ENCODE measurements around the gene CRB2.

CRB2 gene

DNA sequence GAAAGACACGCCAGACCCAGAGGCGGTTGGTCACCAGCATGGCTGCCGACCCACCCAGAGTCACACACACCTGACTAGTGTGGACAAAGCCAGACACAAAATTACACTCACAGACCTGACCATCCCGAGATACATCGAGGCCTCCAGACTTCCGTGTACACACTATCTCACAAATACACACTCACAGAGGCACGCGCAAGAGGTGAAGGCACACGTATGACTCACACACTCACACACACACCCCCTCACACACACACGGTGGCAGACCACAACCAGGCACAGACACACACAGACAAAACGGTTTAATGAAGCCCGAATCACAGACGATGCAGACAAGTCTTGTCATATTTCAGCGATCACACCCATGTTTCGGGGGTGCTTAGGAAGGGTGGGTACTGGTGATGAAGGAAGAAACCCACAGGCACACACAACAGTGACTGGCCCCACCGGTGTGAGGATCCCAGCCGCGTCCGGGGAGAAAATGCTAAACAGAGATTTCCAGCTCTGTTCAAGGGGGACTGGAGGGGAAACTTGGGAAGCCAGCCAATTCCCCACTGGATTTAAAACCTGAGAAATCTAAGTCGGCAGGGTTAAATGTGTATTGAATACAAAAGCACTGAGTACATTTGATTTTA is 51.3 kb downstream of the CRB2 start:
- no peak overlapping the region for H3K4me3 Mint-ChIP-seq
- no peaks in the 10 kb centered on the region for H3K27me3 Mint-ChIP-seq
- no peak overlapping the region for H3K27ac Mint-ChIP-seq
- no peak for DNase-seq
- no peaks in the 10 kb centered on the region for H3K9me3 Mint-ChIP-seq
- ATAC-seq (replicated peaks), result no peak
- H3K36me3 Mint-ChIP-seq (ENCODE audit: insufficient read depth), result peaks cover 3% of the 10 kb centered on the region
- H3K4me1 Mint-ChIP-seq (ENCODE audit: low read depth in 2 of 2), result peaks cover 0 to 5% of the 10 kb centered on the region in 2 donors

DNA sequence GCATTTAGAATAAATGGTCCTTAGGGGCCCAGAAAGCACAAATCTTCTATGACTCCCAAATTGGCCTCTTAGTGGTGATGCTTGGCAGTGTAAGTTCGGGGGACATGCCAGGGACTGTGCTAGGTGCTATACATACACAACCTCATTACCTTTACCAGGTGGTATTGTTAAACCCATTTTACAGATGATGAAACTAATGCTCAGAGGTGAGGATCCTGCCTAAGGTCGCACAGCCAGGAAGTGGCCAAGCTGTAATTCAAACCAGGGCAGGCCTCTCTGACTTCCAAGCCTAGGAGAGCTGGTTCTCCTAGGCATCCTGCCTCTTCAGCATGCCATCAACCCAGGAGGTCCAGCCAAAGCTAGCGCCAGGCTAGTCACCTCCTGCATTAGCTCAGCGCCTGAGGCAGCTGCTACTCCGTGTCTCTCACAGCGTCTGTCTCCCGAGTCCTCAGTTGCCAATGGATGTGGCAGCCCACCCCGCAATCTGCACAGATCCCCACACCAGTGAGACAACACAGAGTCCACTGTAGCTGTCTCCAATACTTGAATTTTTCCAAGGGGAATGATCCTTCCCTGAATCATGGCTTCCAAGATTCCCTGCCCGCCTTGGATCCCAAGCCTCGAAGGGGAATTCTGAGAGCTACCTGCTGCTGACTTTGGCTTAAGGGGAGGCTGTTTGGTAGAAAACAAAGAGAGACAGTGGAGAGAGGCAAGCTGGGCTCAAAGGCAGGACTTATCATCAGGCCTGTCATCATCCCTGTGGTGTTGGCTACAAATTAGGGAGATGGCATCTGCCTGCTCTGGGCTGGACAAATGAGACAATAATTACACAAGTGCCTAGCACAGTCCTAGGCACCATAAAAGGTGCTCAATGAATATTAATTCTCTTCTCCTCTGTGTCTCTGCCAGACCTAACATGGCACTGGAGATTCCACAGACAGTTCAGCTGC is 52.6 kb downstream of the CRB2 start:
- DNase-seq, result no peak
- no peak for ATAC-seq (replicated peaks)
- Mint-ChIP-seq H3K27me3 (no peaks in the 10 kb centered on the region), H3K36me3 (ENCODE audit: insufficient read depth) (no peaks in the 10 kb centered on the region), H3K9me3 (no peaks in the 10 kb centered on the region), H3K27ac (peak overlapping the region in 1 of 2 donors; percentile 41), H3K4me1 (ENCODE audit: low read depth in 2 of 2) (peaks cover 0 to 5% of the 10 kb centered on the region in 2 donors), H3K4me3 (no peak overlapping the region)

DNA sequence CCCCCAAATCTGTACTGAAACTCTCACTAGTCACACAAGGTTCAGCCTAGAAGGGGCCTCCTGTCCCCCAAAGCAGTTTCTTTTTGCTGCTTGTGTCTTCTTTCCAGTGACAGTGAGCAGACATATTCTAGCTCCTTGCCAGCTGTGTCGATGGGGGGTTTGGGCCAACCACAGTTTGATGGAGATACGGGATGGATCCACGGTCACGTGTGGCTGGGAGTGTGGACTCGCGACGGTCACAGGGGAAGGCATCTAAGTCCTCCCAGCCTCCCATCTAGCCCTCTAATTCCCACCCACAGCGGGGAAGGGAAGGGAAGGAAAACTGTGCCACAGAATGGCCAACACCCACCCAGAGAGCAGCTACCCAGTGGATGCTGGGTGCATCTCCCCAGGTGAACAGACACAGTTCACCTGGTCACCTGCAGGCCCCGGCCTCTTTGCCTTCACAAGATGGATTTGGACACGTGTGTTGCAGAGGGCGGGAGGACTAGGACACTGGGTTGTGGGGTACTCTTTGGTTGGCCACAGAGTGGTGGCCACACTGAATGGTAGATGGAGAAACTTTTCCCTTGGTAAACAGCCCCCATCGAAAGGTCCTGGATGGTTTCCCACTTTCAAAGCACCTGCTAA is 54.4 kb downstream of the CRB2 start:
- Mint-ChIP-seq H3K27ac (no peak overlapping the region), H3K36me3 (ENCODE audit: insufficient read depth) (peaks cover 4% of the 10 kb centered on the region), H3K4me3 (no peak overlapping the region)

DNA sequence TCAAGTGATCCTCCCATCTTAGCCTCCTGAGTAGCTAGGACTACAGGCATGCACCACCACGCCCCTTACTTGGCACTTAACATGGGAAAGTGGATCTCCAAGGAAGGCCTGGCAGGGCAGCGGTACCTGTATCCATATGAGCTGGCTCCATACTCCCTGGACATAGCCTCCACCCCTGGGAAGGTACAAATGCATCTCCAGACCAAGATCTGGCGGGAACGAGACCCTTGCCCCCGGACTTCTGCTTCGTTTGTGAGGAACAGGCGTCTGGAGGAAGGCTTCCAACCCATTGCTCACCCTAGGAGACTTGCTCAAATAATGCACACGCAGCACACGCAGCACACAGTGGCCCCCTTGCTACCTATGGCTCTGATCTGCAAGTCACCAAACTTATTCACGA is 55.2 kb downstream of the CRB2 start:
- ATAC-seq (replicated peaks) (no peak), DNase-seq (no peak)
- Mint-ChIP-seq H3K4me3 (no peak overlapping the region), H3K27me3 (no peaks in the 10 kb centered on the region), H3K27ac (peak overlapping the region in 1 of 2 donors; percentile 55), H3K9me3 (no peaks in the 10 kb centered on the region), H3K36me3 (ENCODE audit: insufficient read depth) (peaks cover 4% of the 10 kb centered on the region), H3K4me1 (ENCODE audit: low read depth in 2 of 2) (peaks cover 0 to 5% of the 10 kb centered on the region in 2 donors)

More for the DNA sequence above, 54.4 kb downstream of the CRB2 start:
- Mint-ChIP-seq H3K9me3 (no peaks in the 10 kb centered on the region), H3K4me1 (ENCODE audit: low read depth in 2 of 2) (peaks cover 0 to 5% of the 10 kb centered on the region in 2 donors), H3K27me3 (no peaks in the 10 kb centered on the region)
- DNase-seq, result no peak
- no peak for ATAC-seq (replicated peaks)

DNA sequence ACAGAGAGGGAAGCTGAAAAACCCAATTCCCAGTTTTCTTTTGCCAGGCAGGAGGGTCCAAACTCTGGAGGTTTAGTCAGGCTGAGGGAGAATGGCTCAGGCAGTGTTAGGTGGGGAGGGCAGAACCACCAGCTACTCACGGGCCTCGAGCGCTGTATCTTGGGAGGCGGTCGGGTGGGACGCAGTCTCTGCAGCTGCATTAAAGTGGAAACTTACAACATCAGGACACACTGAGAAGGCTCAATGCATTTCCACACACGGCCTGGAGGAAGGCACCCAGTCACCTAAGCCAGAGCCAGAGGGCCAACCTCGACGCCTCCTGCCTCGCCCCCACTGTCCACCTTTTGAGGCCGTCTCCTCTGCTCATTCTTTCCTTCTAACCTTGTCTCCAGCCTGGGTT is 55.6 kb downstream of the CRB2 start:
- Mint-ChIP-seq H3K9me3 (no peaks in the 10 kb centered on the region), H3K4me3 (no peak overlapping the region), H3K4me1 (ENCODE audit: low read depth in 2 of 2) (peaks cover 0 to 4% of the 10 kb centered on the region in 2 donors), H3K27ac (peak overlapping the region in 1 of 2 donors; percentile 64), H3K36me3 (ENCODE audit: insufficient read depth) (peaks cover 4% of the 10 kb centered on the region), H3K27me3 (no peaks in the 10 kb centered on the region)
- DNase-seq (no peak), ATAC-seq (replicated peaks) (no peak)

DNA sequence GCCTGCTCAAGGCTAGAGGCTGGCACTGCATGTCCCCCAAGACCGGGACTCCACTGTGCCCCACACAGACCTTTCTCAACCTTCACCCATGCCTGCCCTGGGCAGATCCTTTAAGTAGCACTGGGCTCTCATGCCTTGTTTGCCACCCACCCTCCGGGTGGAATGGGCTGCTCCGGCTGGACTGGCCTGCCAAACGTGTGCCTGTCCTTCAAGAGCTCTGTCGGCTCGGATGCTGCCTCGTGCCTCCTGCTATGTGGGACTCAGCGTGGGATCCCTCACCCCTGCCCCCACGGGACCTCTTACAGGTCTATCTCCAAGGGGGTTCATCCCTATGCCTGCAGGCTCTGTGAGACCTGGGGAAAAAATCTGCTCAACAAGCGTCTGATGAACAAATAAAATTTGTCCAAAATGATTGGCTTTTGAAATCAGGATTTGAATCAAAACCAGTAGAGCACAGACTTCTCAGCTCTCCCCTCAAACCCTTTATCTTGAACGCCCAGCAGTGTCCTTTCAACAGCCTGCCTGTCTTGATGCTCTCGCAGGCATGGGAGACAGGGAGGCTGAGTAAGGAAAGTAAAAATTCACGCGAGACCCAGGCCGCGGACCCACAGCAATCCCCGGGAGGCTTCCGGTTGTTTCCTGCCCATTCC is 56.3 kb downstream of the CRB2 start:
- H3K27me3 Mint-ChIP-seq, result no peaks in the 10 kb centered on the region
- DNase-seq (no peak), ATAC-seq (replicated peaks) (no peak)
- no peaks in the 10 kb centered on the region for H3K9me3 Mint-ChIP-seq
- peak overlapping the region in 1 of 2 donors; percentile 64 for H3K27ac Mint-ChIP-seq
- H3K4me1 Mint-ChIP-seq (ENCODE audit: low read depth in 2 of 2), result peaks cover 0 to 3% of the 10 kb centered on the region in 2 donors
- H3K36me3 Mint-ChIP-seq (ENCODE audit: insufficient read depth), result peaks cover 4% of the 10 kb centered on the region
- H3K4me3 Mint-ChIP-seq, result no peak overlapping the region

DNA sequence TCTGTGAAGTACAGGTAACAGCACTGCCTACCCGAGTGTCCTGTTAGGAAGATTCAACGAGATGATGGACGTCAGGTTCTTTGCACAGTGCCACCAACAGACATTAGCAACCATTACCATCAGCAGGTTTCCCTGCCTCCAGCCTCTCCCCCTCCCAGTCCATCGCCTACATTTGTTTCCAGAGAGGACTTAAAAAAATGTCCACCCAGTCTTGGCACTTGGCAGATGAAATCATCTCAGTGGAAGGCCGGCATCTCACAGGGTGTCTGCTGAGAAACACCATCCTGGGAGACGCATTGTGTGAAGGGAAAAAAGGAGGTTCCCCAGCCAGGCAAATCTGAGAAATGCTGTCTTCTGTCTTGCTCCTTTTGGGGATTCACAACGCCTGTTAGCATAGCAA is 58.2 kb downstream of the CRB2 start:
- Mint-ChIP-seq H3K27ac (peak overlapping the region in 1 of 2 donors; percentile 62), H3K4me1 (ENCODE audit: low read depth in 2 of 2) (no peaks in the 10 kb centered on the region), H3K4me3 (no peak overlapping the region)

DNA sequence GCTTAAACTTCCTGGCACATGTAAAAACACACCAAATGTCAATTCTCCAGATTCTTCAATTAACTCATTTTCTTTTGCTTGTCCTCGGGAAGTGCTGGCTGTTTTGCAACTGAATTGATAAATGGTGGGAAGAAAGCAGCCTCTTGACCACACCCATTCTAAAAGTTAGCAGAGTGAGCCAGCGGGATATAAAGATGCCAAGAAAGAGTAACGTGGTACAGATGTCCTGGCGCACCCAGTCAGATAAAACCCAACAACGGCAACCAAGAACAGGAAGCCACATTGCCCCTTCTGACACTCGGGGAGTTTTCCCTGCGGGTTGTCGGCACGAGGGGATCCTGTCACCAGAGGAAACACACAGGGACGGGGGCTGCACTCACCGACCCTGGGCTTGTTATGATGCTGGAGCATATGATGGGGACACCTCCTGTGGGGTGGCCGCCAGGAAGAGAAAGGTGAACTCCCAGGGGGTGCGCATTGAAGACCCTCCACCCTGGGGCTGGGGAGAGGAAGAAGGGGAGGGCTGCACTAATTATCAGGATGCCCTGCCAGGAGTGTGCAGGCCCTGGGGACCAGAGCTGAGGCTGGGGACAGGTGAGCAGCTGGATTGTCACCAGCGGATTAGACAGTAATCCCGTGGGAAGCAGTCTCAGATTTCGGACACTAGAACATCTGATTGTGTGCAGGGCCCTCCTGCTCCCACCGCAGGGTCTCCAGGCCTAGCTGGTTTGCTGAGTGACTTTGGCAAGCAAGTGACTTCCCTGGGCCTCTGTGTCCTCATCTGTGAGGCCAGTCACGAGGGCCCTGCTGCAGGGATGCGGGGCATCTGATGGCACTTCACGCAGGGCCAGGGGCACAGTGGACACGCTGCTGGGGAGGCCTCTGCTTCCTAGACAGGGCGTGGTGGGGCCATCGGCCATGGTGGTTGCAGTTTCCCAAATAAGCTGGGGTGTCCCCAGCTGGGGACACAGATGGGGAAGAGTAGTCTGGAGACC is 59.2 kb downstream of the CRB2 start:
- Mint-ChIP-seq H3K27me3 (no peaks in the 10 kb centered on the region), H3K27ac (no peak overlapping the region), H3K36me3 (ENCODE audit: insufficient read depth) (peaks cover 4% of the 10 kb centered on the region), H3K4me1 (ENCODE audit: low read depth in 2 of 2) (no peaks in the 10 kb centered on the region), H3K9me3 (no peaks in the 10 kb centered on the region), H3K4me3 (no peak overlapping the region)
- DNase-seq (no peak), ATAC-seq (replicated peaks) (no peak)

More for the DNA sequence above, 58.2 kb downstream of the CRB2 start:
- Mint-ChIP-seq H3K9me3 (no peaks in the 10 kb centered on the region), H3K27me3 (no peaks in the 10 kb centered on the region), H3K36me3 (ENCODE audit: insufficient read depth) (peaks cover 4% of the 10 kb centered on the region)
- ATAC-seq (replicated peaks) (no peak), DNase-seq (no peak)

DNA sequence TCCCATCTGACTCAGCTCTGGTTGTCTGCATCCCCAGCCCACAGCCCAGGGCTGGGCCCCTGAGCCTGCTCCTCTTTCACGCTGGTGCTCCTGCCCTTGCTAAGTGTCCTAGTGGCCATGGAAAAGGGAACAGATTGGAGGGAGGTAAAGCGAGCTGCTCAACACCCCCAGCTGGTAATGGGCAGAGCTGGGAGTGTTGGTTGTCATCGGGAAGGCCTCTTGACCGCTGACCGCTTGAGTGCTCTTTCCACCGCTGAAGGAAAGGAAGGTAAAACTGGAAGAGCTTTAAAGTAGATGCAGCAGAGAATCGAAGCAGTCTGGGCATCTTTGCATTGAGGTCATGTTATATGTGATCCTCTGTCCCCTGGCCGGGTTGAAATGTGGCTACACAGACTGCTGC is 60.2 kb downstream of the CRB2 start:
- Mint-ChIP-seq H3K9me3 (no peaks in the 10 kb centered on the region), H3K27me3 (no peaks in the 10 kb centered on the region), H3K36me3 (ENCODE audit: insufficient read depth) (peaks cover 6% of the 10 kb centered on the region), H3K4me3 (no peak overlapping the region), H3K27ac (peak overlapping the region in 1 of 2 donors; percentile 7), H3K4me1 (ENCODE audit: low read depth in 2 of 2) (no peaks in the 10 kb centered on the region)
- ATAC-seq (replicated peaks) (no peak), DNase-seq (no peak)

DNA sequence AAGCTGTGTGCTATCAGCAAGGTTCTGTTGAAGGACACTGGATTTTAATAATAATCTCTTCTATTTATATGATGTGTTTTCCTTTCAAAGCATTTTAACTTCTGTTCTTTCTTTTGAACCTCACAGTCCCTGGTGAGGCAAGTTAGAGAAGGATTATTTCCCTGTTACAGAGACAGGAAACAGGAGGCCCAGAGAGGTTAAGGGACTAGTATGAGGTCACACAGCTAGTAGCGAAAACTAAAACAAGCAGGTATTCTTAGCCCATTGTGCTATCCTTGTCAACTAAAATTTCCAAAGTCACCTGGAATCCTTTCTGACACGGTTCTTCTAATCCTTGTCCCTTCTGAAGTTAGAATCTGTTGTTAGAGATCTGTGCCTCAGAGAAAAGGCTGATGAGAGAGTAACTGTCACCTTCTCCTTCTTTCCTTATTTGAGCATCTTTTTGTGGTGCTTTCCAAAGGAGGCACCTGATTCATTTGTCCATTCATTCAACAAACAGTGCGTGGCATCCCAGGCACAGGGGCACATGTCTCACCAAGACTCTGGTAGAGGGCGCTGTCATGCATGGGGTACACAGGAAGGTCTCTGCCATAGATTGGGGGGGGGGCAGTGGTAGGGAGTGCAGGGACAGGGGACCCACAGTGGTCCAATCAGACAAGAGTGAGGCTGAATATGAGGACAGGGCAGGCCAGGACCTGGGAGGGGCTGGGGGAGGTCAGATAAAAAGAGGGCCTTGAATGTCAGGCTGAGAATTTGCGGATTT is 61.5 kb downstream of the CRB2 start:
- no peak for ATAC-seq (replicated peaks)
- no peak overlapping the region for H3K4me3 Mint-ChIP-seq
- H3K27ac Mint-ChIP-seq, result no peak overlapping the region

DNA sequence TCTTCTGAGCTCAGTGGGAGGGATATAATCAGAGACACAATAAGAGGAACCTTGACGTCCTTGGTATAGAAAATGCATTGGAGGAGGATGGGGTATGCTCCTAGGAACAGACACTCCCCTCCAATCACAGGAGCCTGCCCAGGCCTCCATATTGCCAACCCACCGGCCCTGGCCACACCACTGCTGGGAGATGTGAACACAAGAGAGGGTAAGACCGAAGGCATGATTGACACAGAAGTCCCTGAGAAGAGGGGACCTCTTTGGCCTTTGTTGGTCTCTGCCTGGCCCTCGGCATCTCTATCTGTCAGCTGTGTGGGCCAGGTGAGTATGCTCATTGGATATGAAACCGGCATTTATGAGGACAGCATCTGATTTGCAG is 62.0 kb downstream of the CRB2 start:
- no peak overlapping the region for H3K4me3 Mint-ChIP-seq
- peaks cover 6% of the 10 kb centered on the region for H3K36me3 Mint-ChIP-seq (ENCODE audit: insufficient read depth)
- no peak for ATAC-seq (replicated peaks)
- H3K27me3 Mint-ChIP-seq, result no peaks in the 10 kb centered on the region
- no peaks in the 10 kb centered on the region for H3K9me3 Mint-ChIP-seq
- DNase-seq, result no peak
- no peak overlapping the region for H3K27ac Mint-ChIP-seq
- H3K4me1 Mint-ChIP-seq (ENCODE audit: low read depth in 2 of 2), result no peaks in the 10 kb centered on the region

More for the DNA sequence above, 61.5 kb downstream of the CRB2 start:
- Mint-ChIP-seq H3K27me3 (no peaks in the 10 kb centered on the region), H3K4me1 (ENCODE audit: low read depth in 2 of 2) (no peaks in the 10 kb centered on the region), H3K36me3 (ENCODE audit: insufficient read depth) (peaks cover 6% of the 10 kb centered on the region), H3K9me3 (no peaks in the 10 kb centered on the region)
- DNase-seq, result no peak

DNA sequence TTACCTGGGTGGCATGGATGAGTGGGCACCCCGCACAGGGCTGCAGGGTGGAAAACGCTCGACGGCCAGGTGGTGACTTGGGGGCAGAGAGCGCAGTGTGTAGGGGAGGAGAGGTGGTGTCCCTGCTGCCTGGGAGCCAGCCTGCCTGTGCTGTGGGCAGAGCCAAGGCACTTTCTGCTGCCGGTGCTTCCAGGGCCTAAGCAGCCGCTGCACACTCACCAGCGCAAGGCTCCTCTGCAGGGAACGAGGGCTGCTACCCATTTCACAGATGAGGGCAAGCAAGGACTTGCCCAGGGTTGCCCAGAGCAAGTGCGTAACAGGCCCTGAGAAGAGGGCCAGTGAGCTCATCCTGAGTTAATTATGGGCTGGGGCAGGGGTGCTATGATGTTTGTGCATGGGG is 62.5 kb downstream of the CRB2 start:
- no peak overlapping the region for H3K4me3 Mint-ChIP-seq
- no peak for ATAC-seq (replicated peaks)
- peaks cover 6% of the 10 kb centered on the region for H3K36me3 Mint-ChIP-seq (ENCODE audit: insufficient read depth)
- no peak for DNase-seq
- no peak overlapping the region for H3K27ac Mint-ChIP-seq
- H3K9me3 Mint-ChIP-seq, result no peaks in the 10 kb centered on the region
- H3K4me1 Mint-ChIP-seq (ENCODE audit: low read depth in 2 of 2), result no peaks in the 10 kb centered on the region
- no peaks in the 10 kb centered on the region for H3K27me3 Mint-ChIP-seq
